Measurements from ENCODE around the gene FTL.
A peak's percentile ranks its signal among the peaks of the same experiment; 100 is the strongest.

The FTL gene

GRCh38 chr19:48945817-48946216, 19.3 kb upstream of the FTL start:
- no peak for DNase-seq (ENCODE audit: low read depth)

DNA sequence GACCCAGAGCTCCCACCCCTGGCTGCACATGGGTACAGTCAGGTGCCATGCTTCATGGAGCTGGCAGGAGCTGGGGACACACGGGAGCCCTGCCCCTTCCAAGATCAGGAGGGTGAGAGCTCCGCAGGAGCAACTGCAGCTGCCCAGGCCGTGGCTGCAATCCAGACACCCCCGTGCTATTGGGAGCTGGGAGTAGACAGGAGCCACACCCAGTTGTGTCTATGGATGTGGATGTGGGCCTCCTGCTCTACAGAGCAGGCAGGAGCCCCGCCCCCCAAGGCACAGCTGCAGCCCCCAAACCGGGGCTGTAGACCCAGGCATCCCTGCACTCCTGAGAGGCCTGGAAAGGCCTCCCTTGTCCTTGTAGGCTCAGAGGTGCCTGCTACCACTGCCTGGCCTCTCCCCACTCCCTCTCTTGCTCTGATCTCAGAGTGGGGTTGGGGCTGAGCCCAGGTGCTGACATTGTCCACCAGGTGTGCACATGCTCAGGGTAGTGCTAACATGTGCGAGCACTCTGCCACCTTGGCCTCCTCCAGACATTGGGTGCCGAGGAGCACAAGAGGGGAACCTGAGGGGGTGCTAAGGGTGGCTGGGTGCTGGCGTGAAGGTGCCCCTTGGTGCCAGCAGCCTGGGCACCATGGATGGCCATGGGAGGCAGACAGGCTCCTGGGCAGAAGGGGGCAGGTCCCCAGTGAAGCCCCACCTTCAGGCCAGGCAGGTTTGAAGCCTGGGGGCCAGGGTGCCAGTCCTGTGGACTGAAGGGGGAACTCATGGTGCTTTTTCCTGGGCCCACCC, 18.4 kb upstream of the FTL start:
- no peak for DNase-seq (ENCODE audit: low read depth)

DNA sequence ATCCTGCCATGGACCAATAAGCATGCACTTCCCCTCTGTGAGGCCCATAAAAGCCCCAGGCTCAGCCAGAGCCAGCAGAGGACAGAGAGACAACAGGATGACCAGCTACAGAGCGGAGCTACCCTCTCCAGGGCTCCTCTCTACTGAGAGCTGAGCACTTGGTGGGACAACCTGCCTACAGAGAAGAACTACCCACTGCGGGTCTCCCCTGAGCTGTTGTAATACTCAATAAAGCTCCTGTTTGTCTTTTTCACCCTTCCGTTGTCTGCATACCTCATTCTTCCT, 17.9 kb upstream of the FTL start:
- DNase-seq (ENCODE audit: low read depth), result no peak

DNA sequence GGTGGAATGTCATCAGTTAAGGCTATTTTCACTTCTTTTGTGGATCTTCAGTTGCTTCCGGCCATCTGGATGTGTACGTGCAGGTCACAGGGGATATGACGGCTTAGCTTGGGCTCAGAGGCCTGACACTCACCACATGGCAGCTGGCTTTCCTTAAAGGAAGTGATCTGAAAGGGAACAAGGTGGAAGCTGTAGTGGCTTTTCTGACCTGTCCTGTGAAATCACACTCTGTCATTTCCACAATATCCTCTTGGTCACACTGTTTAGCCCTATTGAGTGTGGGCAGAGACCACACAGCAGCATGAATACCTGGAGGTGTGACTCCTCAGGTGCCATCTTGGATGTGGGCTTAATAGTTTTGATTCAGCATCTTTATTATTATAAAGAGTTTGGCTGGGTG, 14.9 kb upstream of the FTL start:
- DNase-seq (ENCODE audit: low read depth), result no peak

DNA sequence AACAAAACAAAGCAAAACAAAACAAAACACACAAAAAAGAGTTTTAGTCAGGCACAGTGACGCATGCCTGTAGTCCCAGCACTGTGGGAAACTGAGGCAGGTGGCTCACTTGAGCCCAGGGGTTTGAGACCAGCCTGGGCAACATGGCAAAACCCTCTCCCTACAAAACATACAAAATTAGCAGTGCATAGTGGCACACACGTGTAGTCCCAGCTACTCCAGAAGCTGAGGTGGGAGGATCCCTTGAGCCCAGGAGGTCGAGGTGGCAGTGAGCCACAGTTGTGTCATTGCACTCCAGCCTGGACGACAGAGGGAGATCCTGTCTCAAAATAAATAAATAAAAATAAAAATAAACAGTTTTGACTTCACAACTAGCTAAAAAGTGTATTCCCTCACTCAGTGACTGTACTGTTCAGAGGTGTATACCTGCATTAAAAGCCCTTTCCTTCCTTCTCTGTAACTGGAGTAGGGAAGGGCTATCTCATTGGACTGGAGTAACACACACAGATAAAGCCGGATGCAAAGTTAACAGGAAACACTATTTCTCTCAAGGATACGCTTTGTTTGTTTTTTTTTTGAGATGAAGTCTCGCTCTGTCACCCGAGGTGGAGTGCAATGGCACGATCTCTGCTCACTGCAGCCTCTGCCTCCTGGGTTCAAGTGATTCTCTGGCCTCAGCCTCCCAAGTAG, 14.1 kb upstream of the FTL start:
- no peak for DNase-seq (ENCODE audit: low read depth)

DNA sequence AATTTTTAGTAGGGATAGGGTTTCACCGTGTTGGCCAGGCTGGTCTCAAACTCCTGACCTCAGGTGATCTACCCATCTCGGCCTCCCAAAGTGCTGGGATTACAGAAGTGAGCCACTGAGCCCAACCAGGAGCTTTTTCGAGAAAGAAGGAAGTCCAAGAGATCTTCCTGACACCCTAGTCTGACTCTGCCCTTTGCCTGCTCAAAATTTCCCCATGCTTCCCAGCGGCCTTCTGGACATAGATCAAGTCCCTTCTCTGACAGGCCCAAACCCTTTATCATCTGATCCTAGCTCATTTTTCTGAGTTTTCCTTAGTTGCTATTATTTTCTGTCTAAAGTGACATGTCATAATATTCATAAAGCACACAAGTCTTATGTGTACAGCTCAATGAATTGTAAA, 12.0 kb upstream of the FTL start:
- no peak for DNase-seq (ENCODE audit: low read depth)

DNA sequence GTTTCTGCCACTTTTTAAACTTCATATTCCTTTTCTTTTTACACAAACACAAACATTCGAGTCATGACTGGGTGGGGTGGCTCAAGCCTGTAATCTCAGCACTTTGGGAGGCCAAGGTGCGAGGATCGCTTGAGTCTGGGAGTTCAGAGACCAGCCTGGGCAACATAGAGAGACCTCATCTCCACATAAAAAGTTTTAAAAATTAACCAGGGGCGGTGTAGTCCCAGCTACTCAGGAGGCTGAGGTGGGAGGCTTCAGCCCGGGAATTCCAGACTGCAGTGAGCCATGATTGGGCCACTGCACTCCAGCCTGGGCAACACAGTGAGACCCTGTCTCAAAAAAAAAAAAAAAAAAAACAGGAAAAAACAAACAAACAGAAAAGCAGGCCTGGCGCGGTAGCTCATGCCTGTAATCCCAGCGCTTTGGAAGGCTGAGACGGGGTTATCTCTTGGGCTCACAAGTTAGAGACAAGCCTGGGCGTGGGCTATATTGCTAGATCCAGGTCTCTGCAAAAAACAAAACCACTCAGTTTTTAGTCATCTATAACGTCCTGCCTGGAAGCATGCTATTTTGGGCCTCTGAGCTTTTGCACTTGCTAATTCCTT, 11.0 kb upstream of the FTL start:
- DNase-seq (ENCODE audit: low read depth), result no peak

DNA sequence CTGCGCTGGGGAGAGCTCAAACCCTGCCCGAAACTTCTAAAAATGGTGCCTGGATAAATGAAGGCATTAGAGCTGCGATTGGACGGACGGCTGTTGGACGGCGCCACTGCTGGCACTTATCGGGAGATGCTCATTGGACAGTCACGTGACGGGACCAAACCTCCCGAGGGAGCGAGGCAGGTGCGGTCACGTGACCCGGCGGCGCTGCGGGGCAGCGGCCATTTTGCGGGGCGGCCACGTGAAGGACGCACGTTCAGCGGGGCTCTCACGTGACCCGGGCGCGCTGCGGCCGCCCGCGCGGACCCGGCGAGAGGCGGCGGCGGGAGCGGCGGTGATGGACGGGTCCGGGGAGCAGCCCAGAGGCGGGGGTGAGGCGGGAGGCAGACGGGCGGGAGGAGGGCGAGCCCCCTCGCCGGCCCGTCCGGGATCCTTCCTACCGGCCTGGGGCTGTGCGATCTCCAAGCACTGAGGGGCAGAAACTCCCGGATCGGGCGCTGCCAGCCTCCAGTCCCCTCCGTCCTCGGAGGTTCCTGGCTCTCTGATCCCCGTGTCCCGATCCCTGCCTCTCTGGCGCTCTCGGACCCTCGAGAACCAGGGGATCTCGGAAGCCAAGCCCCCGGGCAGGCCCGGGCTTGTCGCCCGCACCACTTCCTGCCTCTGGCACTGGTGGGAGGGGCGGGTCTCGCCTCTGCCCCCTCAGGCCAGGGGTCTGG, 10.4 kb upstream of the FTL start, which contains the start of gene BAX:
TSS of gene BAX (plus strand) at position 281 of the 713 bp plus-strand sequence. CDS start at position 335, 54 bp downstream.
- peak; percentile 76 for DNase-seq (ENCODE audit: low read depth)

- no peak for DNase-seq (ENCODE audit: low read depth)
These were observed 9.7 kb upstream of the FTL start for GRCh38 chr19:48955308-48955958.

- DNase-seq (ENCODE audit: low read depth), result no peak
These were observed 7.1 kb upstream of the FTL start for GRCh38 chr19:48958006-48958405.

- DNase-seq (ENCODE audit: low read depth), result no peak
These were observed 5.5 kb upstream of the FTL start for GRCh38 chr19:48959341-48960239.

GRCh38 chr19:48961051-48961649, 4.0 kb upstream of the FTL start:
- DNase-seq (ENCODE audit: low read depth), result no peak

GRCh38 chr19:48961673-48962028, 3.5 kb upstream of the FTL start:
- DNase-seq (ENCODE audit: low read depth), result no peak

- no peak for DNase-seq (ENCODE audit: low read depth)
These were observed 2.9 kb upstream of the FTL start for GRCh38 chr19:48962029-48962848.

GRCh38 chr19:48962849-48963165, 2.3 kb upstream of the FTL start:
- DNase-seq (ENCODE audit: low read depth), result no peak

DNA sequence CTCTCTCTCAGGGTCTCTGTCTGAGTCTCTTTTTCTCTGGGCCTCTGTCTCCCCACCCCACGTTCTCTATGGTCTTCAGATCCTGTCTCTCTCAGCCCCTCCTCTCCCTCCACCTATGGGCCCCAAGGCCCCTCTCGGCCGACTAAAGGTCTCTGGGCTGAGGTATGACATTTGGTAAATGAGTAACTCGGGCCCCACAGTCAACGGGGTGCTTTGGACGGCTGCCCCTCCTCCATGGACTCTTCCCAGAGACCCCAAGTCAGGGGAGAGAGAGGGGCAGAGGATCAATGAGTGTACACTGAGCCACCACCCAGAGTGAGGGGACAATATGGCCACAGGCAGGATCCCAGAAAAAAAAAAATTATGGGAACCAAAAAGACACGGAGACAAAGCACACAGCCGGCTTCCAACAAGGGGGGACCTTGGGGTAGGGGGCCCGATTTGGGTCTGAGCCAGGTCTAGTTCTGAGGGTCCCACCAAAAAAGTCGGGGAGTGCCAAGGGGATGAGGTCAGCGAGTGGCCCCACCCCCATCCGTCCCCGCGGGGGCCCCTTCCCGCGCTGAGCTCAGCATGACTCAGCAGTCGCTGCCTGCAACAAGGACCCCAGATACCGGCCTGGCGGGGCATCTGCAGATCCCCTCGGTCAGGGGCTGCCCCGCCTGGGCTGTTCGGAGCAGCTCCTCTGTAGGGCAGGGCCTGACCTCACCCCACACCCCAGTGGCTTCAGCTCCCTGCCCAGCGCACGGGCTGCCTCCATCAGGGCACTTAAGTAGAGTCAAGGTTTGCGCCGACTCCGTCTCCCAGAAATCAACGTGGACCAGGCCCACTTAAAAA, 1.5 kb upstream of the FTL start:
- DNase-seq (ENCODE audit: low read depth), result peak; percentile 37

- no peak for DNase-seq (ENCODE audit: low read depth)
These were observed 687 bp upstream of the FTL start for GRCh38 chr19:48964205-48965039.

GRCh38 chr19:48965806-48966540, 864 bp downstream of the FTL start:
- DNase-seq (ENCODE audit: low read depth), result peak; percentile 84
